Measurements from ENCODE around the gene BAHCC1.

The BAHCC1 gene

DNA sequence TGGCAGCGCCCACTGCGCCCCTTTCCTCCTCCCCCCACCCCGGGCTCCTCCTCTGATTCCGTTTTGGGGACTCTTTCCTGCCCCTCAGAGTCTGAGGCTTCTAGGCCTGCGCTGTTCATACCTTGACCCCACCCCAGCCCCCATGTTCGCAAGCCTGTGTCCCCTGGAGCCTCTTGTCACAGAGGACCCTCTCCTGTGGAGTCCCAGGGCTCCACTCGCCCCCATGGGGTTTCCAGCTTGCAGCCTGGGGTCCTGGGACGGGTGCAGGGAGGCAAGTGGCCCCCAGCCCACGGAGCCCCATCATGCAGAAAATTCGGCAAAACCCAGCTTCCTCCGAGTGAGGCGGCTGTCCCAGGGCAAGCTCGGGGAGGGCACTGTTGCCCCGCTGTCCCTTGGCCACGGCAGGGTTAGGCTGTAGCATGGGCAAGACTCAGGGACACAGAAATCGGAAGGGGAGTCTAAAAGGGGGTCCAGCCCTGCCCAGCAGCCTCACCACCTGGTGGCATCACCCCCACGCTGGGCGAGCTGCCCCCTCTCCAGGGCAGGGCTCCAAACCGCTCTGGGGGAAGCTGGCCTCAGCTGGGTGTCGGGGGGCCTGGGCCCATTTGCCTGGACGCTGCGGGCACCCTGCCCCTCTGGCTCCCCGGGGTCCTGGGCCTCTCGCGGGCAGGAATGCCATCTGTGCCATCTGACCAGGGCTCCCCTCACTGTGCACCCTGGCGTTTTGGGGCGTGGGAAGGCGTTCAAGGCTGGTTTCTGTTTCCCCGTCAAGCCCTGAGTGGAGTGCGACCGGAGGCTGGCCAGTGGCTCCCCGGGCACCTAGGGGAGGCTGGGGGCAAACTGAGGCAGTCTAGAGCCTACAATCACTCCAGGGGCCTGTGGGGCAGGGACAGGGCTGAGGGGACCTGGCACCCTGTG lies 11.5 kb upstream of the BAHCC1 start:
- TF ChIP-seq, protein P1, sequence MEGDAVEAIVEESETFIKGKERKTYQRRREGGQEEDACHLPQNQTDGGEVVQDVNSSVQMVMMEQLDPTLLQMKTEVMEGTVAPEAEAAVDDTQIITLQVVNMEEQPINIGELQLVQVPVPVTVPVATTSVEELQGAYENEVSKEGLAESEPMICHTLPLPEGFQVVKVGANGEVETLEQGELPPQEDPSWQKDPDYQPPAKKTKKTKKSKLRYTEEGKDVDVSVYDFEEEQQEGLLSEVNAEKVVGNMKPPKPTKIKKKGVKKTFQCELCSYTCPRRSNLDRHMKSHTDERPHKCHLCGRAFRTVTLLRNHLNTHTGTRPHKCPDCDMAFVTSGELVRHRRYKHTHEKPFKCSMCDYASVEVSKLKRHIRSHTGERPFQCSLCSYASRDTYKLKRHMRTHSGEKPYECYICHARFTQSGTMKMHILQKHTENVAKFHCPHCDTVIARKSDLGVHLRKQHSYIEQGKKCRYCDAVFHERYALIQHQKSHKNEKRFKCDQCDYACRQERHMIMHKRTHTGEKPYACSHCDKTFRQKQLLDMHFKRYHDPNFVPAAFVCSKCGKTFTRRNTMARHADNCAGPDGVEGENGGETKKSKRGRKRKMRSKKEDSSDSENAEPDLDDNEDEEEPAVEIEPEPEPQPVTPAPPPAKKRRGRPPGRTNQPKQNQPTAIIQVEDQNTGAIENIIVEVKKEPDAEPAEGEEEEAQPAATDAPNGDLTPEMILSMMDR (IDR thresholded peaks at IDR 0.05; ENCODE audit: control insufficient read depth, extremely low read depth, insufficient read depth): no peak
- no peak for DNase-seq (ENCODE audit: low read depth)
- H3K4me3 ChIP-seq (ENCODE audit: low read depth, low read length): no peak overlapping the region

- TF ChIP-seq, protein P1 (IDR thresholded peaks at IDR 0.05; ENCODE audit: control insufficient read depth, extremely low read depth, insufficient read depth): no peak
- DNase-seq (ENCODE audit: low read depth): no peak
- no peak overlapping the region for H3K4me3 ChIP-seq (ENCODE audit: low read depth, low read length)
Measured at GRCh38 chr17:81384929-81385319, 10.3 kb upstream of the BAHCC1 start.

- TF ChIP-seq, protein P1 (IDR thresholded peaks at IDR 0.05; ENCODE audit: control insufficient read depth, extremely low read depth, insufficient read depth): no peak
- H3K4me3 ChIP-seq (ENCODE audit: low read depth, low read length): no peak overlapping the region
- DNase-seq (ENCODE audit: low read depth): no peak
Measured at GRCh38 chr17:81385320-81386111, 9.7 kb upstream of the BAHCC1 start.

GRCh38 chr17:81386141-81386645 lies 9.1 kb upstream of the BAHCC1 start:
- H3K4me3 ChIP-seq (ENCODE audit: low read depth, low read length): peak overlapping the region; percentile 55
- TF ChIP-seq, protein P1 (IDR thresholded peaks at IDR 0.05; ENCODE audit: control insufficient read depth, extremely low read depth, insufficient read depth): no peak

GRCh38 chr17:81386646-81387099 lies 8.6 kb upstream of the BAHCC1 start:
- peak overlapping the region; percentile 55 for H3K4me3 ChIP-seq (ENCODE audit: low read depth, low read length)
- TF ChIP-seq, protein P1 (IDR thresholded peaks at IDR 0.05; ENCODE audit: control insufficient read depth, extremely low read depth, insufficient read depth): no peak
- DNase-seq (ENCODE audit: low read depth): no peak

More at GRCh38 chr17:81386141-81386645, 9.1 kb upstream of the BAHCC1 start:
- no peak for DNase-seq (ENCODE audit: low read depth)

GRCh38 chr17:81387100-81388090 lies 7.9 kb upstream of the BAHCC1 start:
- H3K4me3 ChIP-seq (ENCODE audit: low read depth, low read length): peak overlapping the region; percentile 55
- DNase-seq (ENCODE audit: low read depth): no peak
- TF ChIP-seq, protein P1 (IDR thresholded peaks at IDR 0.05; ENCODE audit: control insufficient read depth, extremely low read depth, insufficient read depth): no peak

Measured in LNCaP clone FGC (cell line).